ENCODE measurements around the gene CTDSP2.
A peak's percentile ranks its signal among the peaks of the same experiment; 100 is the strongest.
"Not testable (repeated sequence)": the region's sequence is repeated elsewhere in the genome, so short reads cannot be mapped to it uniquely, and the experiment has no call there.

CTDSP2 gene

GRCh38 chr12:57779736-57780135 lies 66.8 kb downstream of the CTDSP2 start:
- no peak for DNase-seq

- no peak for DNase-seq
Measured at GRCh38 chr12:57777911-57778310, 68.6 kb downstream of the CTDSP2 start.

GRCh38 chr12:57777367-57777766 lies 69.2 kb downstream of the CTDSP2 start:
- DNase-seq: no peak

- no peak for DNase-seq
Measured at GRCh38 chr12:57776247-57776587, 70.3 kb downstream of the CTDSP2 start.

GRCh38 chr12:57775563-57776246 lies 70.8 kb downstream of the CTDSP2 start:
- no peak for DNase-seq

GRCh38 chr12:57775044-57775443 lies 71.5 kb downstream of the CTDSP2 start:
- no peak for DNase-seq

- DNase-seq: not testable (repeated sequence)
Measured at GRCh38 chr12:57774634-57775033, 71.9 kb downstream of the CTDSP2 start.

- no peak for DNase-seq
Measured at GRCh38 chr12:57772429-57773322, 73.9 kb downstream of the CTDSP2 start, which contains the start of gene EEF1AKMT3. Gene EEF1AKMT3 (plus strand): TSS chr12:57772614. CDS start chr12:57772725, 111 bp downstream.

- DNase-seq: peak; percentile 88
Measured at GRCh38 chr12:57771873-57772428, 74.6 kb downstream of the CTDSP2 start, which contains the start of gene METTL1. Gene METTL1 (minus strand): TSS chr12:57772105. CDS start chr12:57772083, 22 bp downstream.

GRCh38 chr12:57771236-57771872 lies 75.2 kb downstream of the CTDSP2 start:
- peak; percentile 83 for DNase-seq

GRCh38 chr12:57770734-57771133 lies 75.8 kb downstream of the CTDSP2 start:
- no peak for DNase-seq
